Naive B cell (primary cell): ENCODE data around the gene TSHZ2. TPM values are rescaled to one million over a fixed set of nuclear protein-coding genes. Genes with fewer than 3 reads are reported as not detected.
"Not testable (repeated sequence)": the region's sequence is repeated elsewhere in the genome, so short reads cannot be mapped to it uniquely, and the experiment has no call there.

Experiments used
- ATAC-seq, 2 donors: fragments of 150-1000 bp; cut with Tn5 transposase; 2 replicates each; pipeline ENCODE4 v1.10.0; 2021; ENCODE audit warnings: low read depth in 2 of 2, mild to moderate bottlenecking in 2 of 2, moderate library complexity in 2 of 2
- DNase-seq: peaks from one replicate; pipeline ENCODE4 v3.0.0; 2022
- H3K27ac Mint-ChIP-seq, 6 donors: one replicate each; pipeline ENCODE4 v1.8.0; 2020 to 2022; ENCODE audit warnings: mild to moderate bottlenecking in 6 of 6, mixed read lengths in 6 of 6, moderate library complexity in 5 of 6, inconsistent platforms in 2 of 6
- H3K27me3 Mint-ChIP-seq, 3 donors: one replicate each; pipeline ENCODE4 v1.8.0; 2021 to 2022; ENCODE audit warnings: mixed read lengths in 3 of 3, mild to moderate bottlenecking in 1 of 3
- H3K36me3 Mint-ChIP-seq, 2 donors: one replicate each; pipeline ENCODE4 v1.8.0; 2020 to 2022; ENCODE audit warnings: mixed read lengths in 2 of 2, inconsistent platforms in 1 of 2, mild to moderate bottlenecking in 1 of 2
- H3K4me1 Mint-ChIP-seq, 3 donors: one replicate each; pipeline ENCODE4 v1.8.0; 2020 to 2022; ENCODE audit warnings: mixed read lengths in 3 of 3, inconsistent platforms in 1 of 3, mild to moderate bottlenecking in 1 of 3, moderate library complexity in 1 of 3
- H3K4me3 Mint-ChIP-seq, 8 donors: one replicate each; pipeline ENCODE4 v1.8.0; 2020 to 2022; ENCODE audit warnings: mild to moderate bottlenecking in 8 of 8, mixed read lengths in 8 of 8, moderate library complexity in 8 of 8, inconsistent platforms in 2 of 8
- H3K9me3 Mint-ChIP-seq, 7 donors: one replicate each; pipeline ENCODE4 v1.8.0; 2020 to 2022; ENCODE audit warnings: mixed read lengths in 7 of 7, mild to moderate bottlenecking in 5 of 7, inconsistent platforms in 2 of 7, moderate library complexity in 1 of 7
- polyA plus RNA-seq, 6 donors: library from polyadenylated mRNA; unstranded; fragments of 300-500 nt; fragmentation: Illumina TruSeq; gene quantifications; one replicate each; pipeline ENCODE4 v1.2.3, GENCODE V29; 2021; ENCODE audit warnings: low read depth in 6 of 6

Gene TSHZ2
- polyA plus RNA-seq, 6 donors from 2014 or later: 0.04 to 0.32 (median 0.13) TPM; not detected in 2

- Mint-ChIP-seq H3K27ac (peak overlapping the region in 1 of 6 donors; percentile 88), H3K4me1 (peaks cover 5 to 23% (median 7%) of the 10 kb centered on the region in 3 donors), H3K9me3 (peaks cover 0 to 5% (median 0%) of the 10 kb centered on the region in 7 donors), H3K36me3 (peaks cover 0 to 3% of the 10 kb centered on the region in 2 donors), H3K27me3 (peaks cover 7 to 11% (median 8%) of the 10 kb centered on the region in 3 donors), H3K4me3 (peak overlapping the region in 3 of 8 donors; percentile 44 to 79 (median 67))
- DNase-seq (no peak), ATAC-seq (no peak)
Observed at GRCh38 chr20:53534037-53534436, 561.9 kb downstream of the TSHZ2 start.

- Mint-ChIP-seq H3K27ac (no peak overlapping the region), H3K4me3 (no peak overlapping the region), H3K4me1 (peaks cover 5 to 23% (median 7%) of the 10 kb centered on the region in 3 donors), H3K36me3 (no peaks in the 10 kb centered on the region), H3K9me3 (peaks cover 0 to under 1% (median 0%) of the 10 kb centered on the region in 7 donors), H3K27me3 (peaks cover 0 to 8% (median 7%) of the 10 kb centered on the region in 3 donors)
- ATAC-seq: no peak
- DNase-seq: no peak
Observed at GRCh38 chr20:53535878-53536277, 563.7 kb downstream of the TSHZ2 start.

- H3K4me1 Mint-ChIP-seq: peaks cover 5 to 23% (median 7%) of the 10 kb centered on the region in 3 donors
- H3K36me3 Mint-ChIP-seq, H3K27me3 Mint-ChIP-seq, H3K4me3 Mint-ChIP-seq, ATAC-seq, H3K9me3 Mint-ChIP-seq, DNase-seq, H3K27ac Mint-ChIP-seq: not testable (repeated sequence)
Observed at GRCh38 chr20:53536382-53536781, 564.2 kb downstream of the TSHZ2 start.

DNA sequence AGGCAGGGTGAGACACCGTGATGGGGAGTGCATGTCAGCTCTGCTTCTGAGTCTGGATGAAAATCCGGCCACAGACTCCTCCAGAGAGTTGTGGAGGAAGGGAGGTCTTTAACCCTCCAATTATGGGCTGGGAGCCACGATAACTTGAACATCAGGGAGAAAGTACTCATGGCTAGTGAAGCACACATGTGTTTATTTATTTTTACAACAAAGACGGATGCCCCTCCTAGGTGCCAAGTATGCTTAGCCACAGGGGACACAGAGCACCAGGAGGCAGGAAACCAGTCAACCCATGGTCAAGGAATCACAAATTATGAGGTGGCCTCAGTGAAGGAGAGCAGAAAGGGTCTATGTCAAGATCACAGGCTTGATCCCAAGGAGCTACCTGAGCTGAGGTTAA lies 567.4 kb downstream of the TSHZ2 start:
- Mint-ChIP-seq H3K27ac (no peak overlapping the region), H3K4me1 (no peaks in the 10 kb centered on the region), H3K4me3 (no peak overlapping the region), H3K27me3 (peaks cover 0 to 4% (median 0%) of the 10 kb centered on the region in 3 donors), H3K36me3 (no peaks in the 10 kb centered on the region), H3K9me3 (peaks cover 0 to 2% (median 0%) of the 10 kb centered on the region in 7 donors)
- no peak for DNase-seq
- ATAC-seq: no peak
